GM21360 (cell line): ENCODE results near the gene PSMB4.
A peak's percentile ranks its signal among the peaks of the same experiment; 100 is the strongest.
"Not testable (repeated sequence)": the region's sequence is repeated elsewhere in the genome, so short reads cannot be mapped to it uniquely, and the experiment has no call there.

Experiments used
- ATAC-seq: cut with Tn5 transposase; IDR thresholded peaks from one replicate; pipeline ENCODE4 v1.9.1; 2021; ENCODE audit warnings: mild to moderate bottlenecking, moderate library complexity; ENCODE audit not compliant: unreplicated experiment

The PSMB4 gene

GRCh38 chr1:151399324-151400171 lies at the start of gene PSMB4:
TSS of gene PSMB4 (plus strand) at chr1:151399573. CDS start at chr1:151399588, 15 bp downstream.
- ATAC-seq, result peak; percentile 82

GRCh38 chr1:151350323-151350722 lies 49.0 kb upstream of the PSMB4 start:
- not testable (repeated sequence) for ATAC-seq

GRCh38 chr1:151352021-151352718 lies 47.2 kb upstream of the PSMB4 start:
- ATAC-seq, result no peak

GRCh38 chr1:151356696-151357095 lies 42.7 kb upstream of the PSMB4 start:
- ATAC-seq, result no peak

- ATAC-seq, result no peak
Observed at GRCh38 chr1:151361883-151362282, 37.5 kb upstream of the PSMB4 start.

- no peak for ATAC-seq
Observed at GRCh38 chr1:151362308-151363155, 36.8 kb upstream of the PSMB4 start.

GRCh38 chr1:151364996-151365395 lies 34.4 kb upstream of the PSMB4 start:
- ATAC-seq, result no peak

- no peak for ATAC-seq
Observed at GRCh38 chr1:151367658-151368392, 31.5 kb upstream of the PSMB4 start.

GRCh38 chr1:151368393-151369301 lies 30.7 kb upstream of the PSMB4 start:
- ATAC-seq, result no peak

- ATAC-seq, result no peak
Observed at GRCh38 chr1:151369302-151369610, 30.1 kb upstream of the PSMB4 start.

GRCh38 chr1:151369621-151370048 lies 29.7 kb upstream of the PSMB4 start:
- ATAC-seq, result no peak

GRCh38 chr1:151370211-151370911 lies 29.0 kb upstream of the PSMB4 start:
- ATAC-seq, result no peak

- ATAC-seq, result no peak
Observed at GRCh38 chr1:151371370-151372057, 27.9 kb upstream of the PSMB4 start.

- ATAC-seq, result no peak
Observed at GRCh38 chr1:151372058-151372934, 27.1 kb upstream of the PSMB4 start, which contains the start of gene SELENBP1. TSS of gene SELENBP1 (minus strand) at chr1:151372705. CDS start at chr1:151372641, 64 bp downstream.

- ATAC-seq, result no peak
Observed at GRCh38 chr1:151373196-151373595, 26.2 kb upstream of the PSMB4 start.

- no peak for ATAC-seq
Observed at GRCh38 chr1:151377150-151377884, 22.1 kb upstream of the PSMB4 start.

- ATAC-seq, result no peak
Observed at GRCh38 chr1:151384584-151384983, 14.8 kb upstream of the PSMB4 start.
